ENCODE results near the gene LIMCH1. TPM values are rescaled to one million over a fixed set of nuclear protein-coding genes. Genes with fewer than 3 reads are reported as not detected.

Gene LIMCH1
- total RNA-seq, 1 experiment from 2014 or later = 10.4 TPM

DNA sequence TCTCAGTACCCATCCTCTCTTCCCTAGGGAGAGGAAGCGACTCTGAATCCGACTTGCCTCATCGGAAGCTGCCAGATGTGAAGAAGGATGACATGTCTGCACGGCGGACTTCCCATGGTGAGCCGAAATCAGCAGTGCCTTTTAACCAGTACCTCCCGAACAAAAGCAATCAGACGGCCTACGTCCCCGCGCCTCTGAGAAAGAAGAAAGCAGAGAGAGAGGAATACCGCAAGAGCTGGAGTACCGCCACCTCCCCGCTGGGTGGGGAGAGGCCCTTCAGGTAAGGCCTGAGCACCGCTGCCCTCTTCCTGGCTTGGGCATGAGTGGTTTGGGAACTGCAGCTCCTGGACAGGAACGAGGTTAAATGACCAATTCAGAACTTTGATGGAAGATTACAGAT is 81.2 kb downstream of the LIMCH1 start (continued):
- TF ChIP-seq SP1 (IDR thresholded peaks at IDR 0.05; ENCODE audit: low read depth) (no peak), CBX3 (IDR thresholded peaks at IDR 0.05; ENCODE audit: low read depth) (no peak), SRF (IDR thresholded peaks at IDR 0.05; ENCODE audit: low read depth) (no peak), FOSL1 (IDR thresholded peaks at IDR 0.05; ENCODE audit: low read depth) (no peak)

DNA sequence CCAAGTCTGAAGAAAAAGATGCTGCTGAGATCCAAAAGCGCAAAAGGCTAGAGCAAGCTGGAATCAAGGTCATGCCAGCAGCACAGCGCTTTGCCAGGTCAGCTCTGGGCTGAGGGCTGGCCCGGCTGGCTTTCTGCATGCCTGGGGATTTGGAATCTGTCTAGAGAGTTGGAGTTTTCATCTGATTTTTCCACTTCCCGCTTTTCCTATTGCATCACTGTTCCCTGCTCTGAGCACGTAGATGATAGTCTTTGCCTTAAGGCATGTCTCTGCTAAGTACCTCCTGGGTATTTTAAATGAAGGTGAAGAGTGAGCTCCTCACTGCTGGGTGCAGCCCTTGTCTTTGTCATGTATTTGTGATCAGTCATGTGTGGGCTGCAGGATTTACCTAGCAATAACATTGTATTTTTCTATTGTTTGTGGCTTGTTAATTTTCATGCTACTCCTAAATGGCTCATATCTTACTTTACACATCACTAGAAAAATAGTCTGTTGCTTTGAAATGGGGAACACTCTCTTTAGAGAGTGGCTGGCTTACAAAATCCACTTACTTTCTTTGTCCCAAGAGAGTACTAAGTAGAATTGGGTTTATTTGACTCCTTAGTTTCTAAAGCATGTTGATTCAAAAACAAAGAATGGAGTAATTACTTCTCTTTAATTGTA is 82.8 kb downstream of the LIMCH1 start:
- ATAC-seq = no peak
- ChIA-PET CTCF (no interaction called here), POLR2A (no interaction called here), RAD21 (ENCODE audit: low non-redundant PET in 1 of 2, low total read pairs in 2 of 2, uncharacterized antibody in 2 of 2, unreplicated experiment in 2 of 2) (no interaction called here)
- H3K36me3 ChIP-seq (ENCODE audit: control insufficient read depth in 1 of 2, insufficient read depth in 2 of 2, low read length in 2 of 2) = no peaks in the 10 kb centered on the region
- no peaks in the 10 kb centered on the region for H3K9me2 ChIP-seq (ENCODE audit: insufficient read depth)
- intact Hi-C loops (cut with micrococcal nuclease) = no loop called here
- no peak overlapping the region for H2AFZ ChIP-seq (ENCODE audit: low read depth, low read length, poor library complexity, severe bottlenecking)
- BruUV-seq (replicated peaks) = no TSS peak
- H3K4me2 ChIP-seq (ENCODE audit: low read length) = no peak overlapping the region
- H3K79me2 ChIP-seq (ENCODE audit: insufficient read depth, low read length) = no peaks in the 10 kb centered on the region
- no peaks in the 10 kb centered on the region for H3K4me1 ChIP-seq (ENCODE audit: control insufficient read depth in 1 of 2, insufficient read depth in 2 of 2, low read length in 2 of 2)
- H3K9ac ChIP-seq (ENCODE audit: low read length) = no peak overlapping the region
- no peak for TF ChIP-seq EZH2phosphoT487 (IDR thresholded peaks at IDR 0.05; ENCODE audit: borderline replicate concordance)
- TF ChIP-seq ELF1 (IDR thresholded peaks at IDR 0.05; ENCODE audit: borderline replicate concordance, low read depth) = no peak
- no peak for TF ChIP-seq SIN3A (IDR thresholded peaks at IDR 0.05; ENCODE audit: low read depth)
- TF ChIP-seq, protein P1, sequence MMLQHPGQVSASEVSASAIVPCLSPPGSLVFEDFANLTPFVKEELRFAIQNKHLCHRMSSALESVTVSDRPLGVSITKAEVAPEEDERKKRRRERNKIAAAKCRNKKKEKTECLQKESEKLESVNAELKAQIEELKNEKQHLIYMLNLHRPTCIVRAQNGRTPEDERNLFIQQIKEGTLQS (IDR thresholded peaks at IDR 0.05) = no peak
- TF ChIP-seq EZH2 (IDR thresholded peaks at IDR 0.05) = no peak
- no peak for TF ChIP-seq CBX3 (IDR thresholded peaks at IDR 0.05; ENCODE audit: low read depth)
- no peak for TF ChIP-seq ZNF274 (IDR thresholded peaks at IDR 0.05; ENCODE audit: low read depth, low read length)
- TF ChIP-seq, protein P2, sequence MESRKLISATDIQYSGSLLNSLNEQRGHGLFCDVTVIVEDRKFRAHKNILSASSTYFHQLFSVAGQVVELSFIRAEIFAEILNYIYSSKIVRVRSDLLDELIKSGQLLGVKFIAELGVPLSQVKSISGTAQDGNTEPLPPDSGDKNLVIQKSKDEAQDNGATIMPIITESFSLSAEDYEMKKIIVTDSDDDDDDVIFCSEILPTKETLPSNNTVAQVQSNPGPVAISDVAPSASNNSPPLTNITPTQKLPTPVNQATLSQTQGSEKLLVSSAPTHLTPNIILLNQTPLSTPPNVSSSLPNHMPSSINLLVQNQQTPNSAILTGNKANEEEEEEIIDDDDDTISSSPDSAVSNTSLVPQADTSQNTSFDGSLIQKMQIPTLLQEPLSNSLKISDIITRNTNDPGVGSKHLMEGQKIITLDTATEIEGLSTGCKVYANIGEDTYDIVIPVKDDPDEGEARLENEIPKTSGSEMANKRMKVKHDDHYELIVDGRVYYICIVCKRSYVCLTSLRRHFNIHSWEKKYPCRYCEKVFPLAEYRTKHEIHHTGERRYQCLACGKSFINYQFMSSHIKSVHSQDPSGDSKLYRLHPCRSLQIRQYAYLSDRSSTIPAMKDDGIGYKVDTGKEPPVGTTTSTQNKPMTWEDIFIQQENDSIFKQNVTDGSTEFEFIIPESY (IDR thresholded peaks at IDR 0.05; ENCODE audit: extremely low read depth, insufficient replicate concordance, low read length) = no peak
- no peak for TF ChIP-seq JUND (IDR thresholded peaks at IDR 0.05)
- TF ChIP-seq, protein P3, sequence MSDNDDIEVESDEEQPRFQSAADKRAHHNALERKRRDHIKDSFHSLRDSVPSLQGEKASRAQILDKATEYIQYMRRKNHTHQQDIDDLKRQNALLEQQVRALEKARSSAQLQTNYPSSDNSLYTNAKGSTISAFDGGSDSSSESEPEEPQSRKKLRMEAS (IDR thresholded peaks at IDR 0.05) = no peak
- TF ChIP-seq RAD21 (IDR thresholded peaks at IDR 0.05; ENCODE audit: low read depth) = no peak
- no peak for TF ChIP-seq EGR1 (IDR thresholded peaks at IDR 0.05; ENCODE audit: low read depth)
- TF ChIP-seq SRF (IDR thresholded peaks at IDR 0.05; ENCODE audit: low read depth) = no peak
- TF ChIP-seq FOSL1 (IDR thresholded peaks at IDR 0.05; ENCODE audit: low read depth) = no peak
- TF ChIP-seq POLR2AphosphoS5 (IDR thresholded peaks at IDR 0.05; ENCODE audit: low read depth, low read length) = no peak
- H3K4me3 ChIP-seq (replicated peaks in 1 of 2; ENCODE audit: low read depth in 1 of 2, low read length in 2 of 2) = no peak overlapping the region
- H3K27ac ChIP-seq (ENCODE audit: low read depth, low read length) = no peak overlapping the region
- H4K20me1 ChIP-seq (ENCODE audit: insufficient read depth) = no peaks in the 10 kb centered on the region
- no peaks in the 10 kb centered on the region for H3K27me3 ChIP-seq (ENCODE audit: insufficient read depth, low read length)
- H3K9me3 ChIP-seq (ENCODE audit: control insufficient read depth in 1 of 2, insufficient read depth in 1 of 2, low read depth in 1 of 2, low read length in 2 of 2) = no peaks in the 10 kb centered on the region
- DNase-seq (ENCODE audit: low read depth, low spot score) = no peak
